Trophoblast cell (in vitro differentiated cells and primary cell): Measurements from ENCODE around the gene GPSM1.
A peak's percentile ranks its signal among the peaks of the same experiment; 100 is the strongest.

Experiments used
- DNase-seq, 2 donors: peaks; one replicate each; pipeline ENCODE4 v3.0.0-alpha.2; 2016
- H2AFZ ChIP-seq: 2 replicates; pipeline ENCODE4 v1.6.1; 2013; ENCODE audit warnings: low read length, moderate library complexity, mild to moderate bottlenecking; ENCODE audit not compliant: insufficient read depth, poor library complexity
- H2AK5ac ChIP-seq: 2 replicates; pipeline ENCODE4 v1.6.1; 2013; ENCODE audit warnings: mild to moderate bottlenecking, low read length
- H2BK120ac ChIP-seq: 2 replicates; pipeline ENCODE4 v1.6.1; 2013; ENCODE audit warnings: low read length, mild to moderate bottlenecking, moderate library complexity; ENCODE audit not compliant: insufficient read depth, poor library complexity
- H2BK12ac ChIP-seq: 2 replicates; pipeline ENCODE4 v1.6.1; 2013; ENCODE audit warnings: mild to moderate bottlenecking, low read length, moderate library complexity
- H2BK5ac ChIP-seq: 2 replicates; pipeline ENCODE4 v1.6.1; 2013; ENCODE audit warnings: low read length, low read depth, moderate library complexity, mild to moderate bottlenecking; ENCODE audit not compliant: poor library complexity
- H3K14ac ChIP-seq: 2 replicates; pipeline ENCODE4 v1.6.1; 2013; ENCODE audit warnings: mild to moderate bottlenecking, low read length
- H3K18ac ChIP-seq: 2 replicates; pipeline ENCODE4 v1.6.1; 2013; ENCODE audit warnings: mild to moderate bottlenecking, low read length
- H3K23ac ChIP-seq: 2 replicates; pipeline ENCODE4 v1.6.1; 2013; ENCODE audit warnings: low read length
- H3K27ac ChIP-seq: 2 replicates; pipeline ENCODE4 v1.5.1; 2013; ENCODE audit warnings: low read depth, mild to moderate bottlenecking, inconsistent platforms, low read length, moderate library complexity
- H3K27me3 ChIP-seq: 2 replicates; pipeline ENCODE4 v1.6.1; 2013; ENCODE audit warnings: inconsistent platforms, mild to moderate bottlenecking, low read length, moderate library complexity; ENCODE audit not compliant: insufficient read depth
- H3K36me3 ChIP-seq, 2 experiments: 1 replicate in 1 of 2; 2 replicates in 1 of 2; pipeline ENCODE4 v1.6.1; 2013; ENCODE audit warnings: low read length in 2 of 2, mild to moderate bottlenecking in 2 of 2, moderate library complexity in 1 of 2; ENCODE audit not compliant: insufficient read depth in 2 of 2, control insufficient read depth in 1 of 2
- H3K4ac ChIP-seq: 2 replicates; pipeline ENCODE4 v1.6.1; 2013; ENCODE audit warnings: low read depth, mild to moderate bottlenecking, low read length, moderate library complexity
- H3K4me1 ChIP-seq, 2 experiments: 1 replicate in 1 of 2; 2 replicates in 1 of 2; pipeline ENCODE4 v1.6.1; 2013; ENCODE audit warnings: low read length in 2 of 2, mild to moderate bottlenecking in 2 of 2, moderate library complexity in 1 of 2; ENCODE audit not compliant: insufficient read depth in 2 of 2, control insufficient read depth in 1 of 2
- H3K4me2 ChIP-seq: 2 replicates; pipeline ENCODE4 v1.6.1; 2013; ENCODE audit warnings: inconsistent platforms, mild to moderate bottlenecking, low read length, moderate library complexity
- H3K4me3 ChIP-seq: 2 replicates; pipeline ENCODE4 v1.5.1; 2013; ENCODE audit warnings: mild to moderate bottlenecking, low read depth, low read length, inconsistent platforms
- H3K79me1 ChIP-seq: one replicate; pipeline ENCODE4 v1.6.1; 2013; ENCODE audit warnings: low read length
- H3K79me2 ChIP-seq: 2 replicates; pipeline ENCODE4 v1.6.1; 2013; ENCODE audit warnings: low read length, mild to moderate bottlenecking; ENCODE audit not compliant: control insufficient read depth, insufficient read depth, poor library complexity
- H3K9ac ChIP-seq: 2 replicates; pipeline ENCODE4 v1.6.1; 2013; ENCODE audit warnings: mild to moderate bottlenecking, low read length
- H3K9me3 ChIP-seq: 2 replicates; pipeline ENCODE4 v1.6.1; 2013; ENCODE audit warnings: low read depth, mild to moderate bottlenecking, control low read depth, inconsistent platforms, low read length; ENCODE audit not compliant: insufficient read depth
- H4K12ac ChIP-seq: 2 replicates; pipeline ENCODE4 v1.6.1; 2013; ENCODE audit warnings: low read depth, mild to moderate bottlenecking, low read length, moderate library complexity
- H4K8ac ChIP-seq: 2 replicates; pipeline ENCODE4 v1.6.1; 2013; ENCODE audit warnings: low read depth, mild to moderate bottlenecking, low read length, moderate library complexity
- H4K91ac ChIP-seq: one replicate; pipeline ENCODE4 v1.6.1; 2013; ENCODE audit warnings: low read depth, mild to moderate bottlenecking, low read length, moderate library complexity
- WGBS: extraction: QIAGEN DNeasy Blood & Tissue Kit; methylation state at CpG from one replicate; pipeline ENCODE4 v1.1.7; 2013; ENCODE audit warnings: missing lambda C conversion rate; ENCODE audit not compliant: insufficient read length, insufficient coverage; ENCODE audit errors: extremely low coverage; 5-methylcytosine and 5-hydroxymethylcytosine counted together

Gene GPSM1

DNA sequence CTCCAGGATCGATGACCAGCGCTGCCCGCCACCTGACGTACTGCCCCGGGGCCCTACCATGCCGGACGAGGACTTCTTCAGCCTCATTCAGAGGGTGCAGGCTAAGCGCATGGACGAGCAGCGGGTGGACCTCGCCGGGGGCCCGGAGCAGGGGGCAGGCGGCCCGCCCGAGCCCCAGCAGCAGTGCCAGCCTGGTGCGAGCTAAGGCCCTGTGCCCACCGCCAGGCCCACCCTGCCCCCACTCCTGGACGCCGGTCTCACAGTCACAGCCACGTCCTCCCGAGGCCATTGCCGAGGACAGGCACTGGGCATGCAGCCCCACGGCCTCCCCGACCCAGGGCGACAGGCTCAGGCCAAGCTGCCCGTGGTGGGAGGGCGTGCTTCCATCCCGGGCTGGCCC, 30.7 kb downstream of the GPSM1 start:
- H3K4ac ChIP-seq, result no peak overlapping the region
- no peak overlapping the region for H3K4me2 ChIP-seq
- H2BK12ac ChIP-seq, result no peak overlapping the region
- no peaks in the 10 kb centered on the region for H3K9me3 ChIP-seq
- H3K18ac ChIP-seq, result no peak overlapping the region
- no peak overlapping the region for H4K91ac ChIP-seq
- H3K4me3 ChIP-seq, result no peak overlapping the region
- H2BK5ac ChIP-seq, result no peak overlapping the region
- H4K12ac ChIP-seq, result no peak overlapping the region
- H4K8ac ChIP-seq, result no peak overlapping the region
- WGBS, result no CpG with 5 or more reads among the region's 29 CpGs
- H3K79me1 ChIP-seq, result no peaks in the 10 kb centered on the region
- H2AK5ac ChIP-seq, result no peak overlapping the region
- DNase-seq, result no peak
- H3K79me2 ChIP-seq, result no peaks in the 10 kb centered on the region
- no peak overlapping the region for H3K23ac ChIP-seq
- no peak overlapping the region for H2BK120ac ChIP-seq
- H3K9ac ChIP-seq, result no peak overlapping the region
- no peak overlapping the region for H3K14ac ChIP-seq
- H3K36me3 ChIP-seq, result peaks cover 20 to 23% of the 10 kb centered on the region in 2 experiments
- H2AFZ ChIP-seq, result no peak overlapping the region
- H3K27me3 ChIP-seq, result no peaks in the 10 kb centered on the region
- no peak overlapping the region for H3K27ac ChIP-seq
- H3K4me1 ChIP-seq, result peaks cover 8 to 9% of the 10 kb centered on the region in 2 experiments

DNA sequence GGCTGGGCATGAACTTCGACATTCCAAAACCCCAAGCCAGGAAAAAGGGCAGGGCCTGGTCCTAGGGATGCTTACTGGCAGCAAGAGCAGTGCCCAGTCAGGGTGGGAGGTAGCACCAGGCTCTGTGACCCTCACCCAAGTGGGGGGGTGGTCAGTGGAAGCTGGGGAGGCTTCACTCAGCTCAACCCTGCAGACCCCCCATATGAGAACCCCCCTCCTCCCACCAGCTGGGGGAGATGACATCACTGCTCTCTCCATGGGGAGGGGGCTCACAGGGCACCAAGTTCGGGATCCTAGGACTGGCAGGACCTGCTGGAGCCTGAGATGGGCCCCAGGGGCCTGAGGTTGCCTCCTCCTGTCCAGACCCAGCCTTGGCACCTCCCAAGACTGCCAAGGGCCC, 31.5 kb downstream of the GPSM1 start:
- Histone ChIP-seq H3K4me2 (no peak overlapping the region), H3K79me2 (peaks cover 2% of the 10 kb centered on the region), H3K27me3 (no peaks in the 10 kb centered on the region), H3K4me3 (no peak overlapping the region), H2AK5ac (no peak overlapping the region), H3K36me3 (peaks cover 20 to 23% of the 10 kb centered on the region in 2 experiments), H3K18ac (no peak overlapping the region), H3K4me1 (peaks cover 8 to 11% of the 10 kb centered on the region in 2 experiments), H4K91ac (no peak overlapping the region), H3K9ac (no peak overlapping the region), H3K9me3 (no peaks in the 10 kb centered on the region), H3K4ac (no peak overlapping the region), H2BK5ac (no peak overlapping the region), H3K23ac (no peak overlapping the region), H3K27ac (no peak overlapping the region), H2BK120ac (no peak overlapping the region), H2BK12ac (no peak overlapping the region), H3K14ac (no peak overlapping the region), H3K79me1 (peaks cover 3% of the 10 kb centered on the region), H4K8ac (no peak overlapping the region), H4K12ac (no peak overlapping the region), H2AFZ (no peak overlapping the region)
- DNase-seq, result no peak
- WGBS, result no CpG with 5 or more reads among the region's 2 CpGs

DNA sequence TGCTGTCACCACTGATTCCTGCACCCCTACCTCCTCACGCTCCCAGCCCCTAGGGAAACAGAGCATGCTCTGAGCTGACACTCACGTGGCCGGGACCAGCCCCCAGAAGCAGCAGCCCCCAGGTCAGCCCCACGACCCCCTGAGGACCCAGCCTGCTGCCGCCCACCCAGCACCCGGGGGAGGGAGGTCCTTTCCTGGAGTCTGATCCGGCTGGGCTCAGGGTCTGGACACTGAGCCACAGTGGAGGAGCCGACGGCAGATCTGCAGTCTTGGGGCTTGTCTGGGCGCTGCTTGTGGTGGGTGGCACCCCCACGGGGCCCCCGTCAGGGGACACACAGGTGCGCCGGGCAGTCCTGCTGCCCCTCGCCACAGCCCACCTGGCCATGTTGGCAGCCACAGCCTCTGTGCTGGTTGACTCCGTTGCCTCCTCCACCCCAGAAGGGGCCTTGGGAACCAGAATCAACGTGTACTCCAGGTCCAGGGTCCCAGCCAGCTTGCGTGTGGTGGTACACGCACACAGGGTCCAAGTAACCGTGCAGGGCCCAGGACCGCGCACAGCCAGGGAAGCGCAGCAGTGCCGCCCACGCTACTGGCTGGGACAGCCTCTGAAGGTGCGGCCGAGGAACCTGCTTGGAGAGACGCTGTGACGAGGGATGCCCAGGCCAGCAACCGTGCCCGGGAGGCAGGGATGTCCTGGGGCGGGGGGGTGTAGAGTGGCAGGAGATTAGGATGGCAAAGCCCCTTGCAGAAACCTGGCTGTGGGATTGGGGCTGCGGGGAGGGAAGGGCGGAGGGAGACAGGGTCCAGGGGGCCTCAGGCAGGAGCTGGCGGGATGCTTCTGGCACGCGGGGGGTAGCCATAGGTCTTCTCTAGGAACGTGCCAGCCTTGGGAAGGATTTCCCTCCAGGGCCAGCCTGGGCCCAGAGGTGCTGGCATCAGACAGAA, 32.7 kb downstream of the GPSM1 start:
- no CpG with 5 or more reads among the region's 38 CpGs for WGBS
- no peak for DNase-seq
- H2AK5ac ChIP-seq, result no peak overlapping the region
- H2BK5ac ChIP-seq, result no peak overlapping the region
- no peak overlapping the region for H3K4me2 ChIP-seq
- H3K4me3 ChIP-seq, result no peak overlapping the region
- no peak overlapping the region for H2AFZ ChIP-seq
- H4K12ac ChIP-seq, result peak overlapping the region; percentile 23
- H3K36me3 ChIP-seq, result peaks cover 20 to 23% of the 10 kb centered on the region in 2 experiments
- H3K14ac ChIP-seq, result no peak overlapping the region
- H3K79me2 ChIP-seq, result peaks cover 2% of the 10 kb centered on the region
- no peak overlapping the region for H3K18ac ChIP-seq
- H2BK12ac ChIP-seq, result no peak overlapping the region
- H4K91ac ChIP-seq, result no peak overlapping the region
- peaks cover 3% of the 10 kb centered on the region for H3K79me1 ChIP-seq
- peaks cover 8 to 14% of the 10 kb centered on the region in 2 experiments for H3K4me1 ChIP-seq
- H3K9me3 ChIP-seq, result no peaks in the 10 kb centered on the region
- H4K8ac ChIP-seq, result no peak overlapping the region
- H3K27ac ChIP-seq, result no peak overlapping the region
- H3K4ac ChIP-seq, result no peak overlapping the region
- H3K27me3 ChIP-seq, result no peaks in the 10 kb centered on the region
- H3K23ac ChIP-seq, result no peak overlapping the region
- no peak overlapping the region for H2BK120ac ChIP-seq
- H3K9ac ChIP-seq, result no peak overlapping the region

DNA sequence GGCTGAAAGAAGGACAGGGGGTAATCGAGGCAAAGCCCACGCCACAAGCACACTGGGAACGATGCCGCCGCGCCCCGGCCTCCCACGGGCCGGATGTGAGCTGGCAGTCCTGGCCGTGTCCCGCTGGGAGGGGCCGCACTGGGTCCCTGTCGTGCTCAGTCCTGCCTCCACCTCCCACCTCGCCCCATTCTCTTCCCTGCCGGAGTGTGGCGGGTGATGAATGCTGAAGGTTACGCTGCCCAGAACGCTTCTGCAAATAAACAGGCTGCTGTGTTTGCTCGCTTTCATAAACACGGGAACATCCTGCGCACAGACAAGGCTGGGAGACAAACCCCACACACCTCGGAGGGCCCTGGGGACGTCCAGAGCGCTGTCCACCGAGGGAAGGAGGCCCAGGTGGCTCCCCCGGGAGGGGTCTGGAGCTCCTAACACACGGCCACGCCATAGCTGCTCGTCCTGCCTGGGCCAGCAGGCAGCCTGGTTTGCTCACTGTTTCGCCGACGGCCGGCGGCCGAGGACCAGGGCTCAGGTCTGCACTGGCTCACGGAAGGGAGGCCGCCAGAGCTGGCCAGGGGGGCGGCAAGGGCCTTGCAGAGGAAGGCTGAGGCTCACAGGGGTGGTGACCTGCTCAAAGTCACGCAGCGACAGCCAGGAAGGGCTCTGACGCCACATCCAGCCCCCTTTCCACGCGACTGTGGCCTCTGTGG, 33.9 kb downstream of the GPSM1 start:
- Histone ChIP-seq H3K9me3 (no peaks in the 10 kb centered on the region), H3K14ac (no peak overlapping the region), H3K27ac (no peak overlapping the region), H4K91ac (no peak overlapping the region), H3K36me3 (peaks cover 19 to 20% of the 10 kb centered on the region in 2 experiments), H2BK12ac (no peak overlapping the region), H4K12ac (no peak overlapping the region), H3K23ac (no peak overlapping the region), H3K79me1 (peaks cover 3% of the 10 kb centered on the region), H2BK120ac (no peak overlapping the region), H3K9ac (no peak overlapping the region), H3K4me3 (no peak overlapping the region), H2AFZ (no peak overlapping the region), H3K18ac (no peak overlapping the region), H3K4ac (no peak overlapping the region), H2AK5ac (no peak overlapping the region), H3K27me3 (no peaks in the 10 kb centered on the region), H3K79me2 (peaks cover 2% of the 10 kb centered on the region), H4K8ac (no peak overlapping the region), H3K4me1 (peaks cover 8 to 14% of the 10 kb centered on the region in 2 experiments), H2BK5ac (no peak overlapping the region), H3K4me2 (no peak overlapping the region)
- no CpG with 5 or more reads among the region's 43 CpGs for WGBS
- DNase-seq, result no peak
